Muscle of arm (tissue), 12 donors: Measurements from ENCODE around the gene KRT78. TPM values are rescaled to one million over a fixed set of nuclear protein-coding genes. Genes with fewer than 3 reads are reported as not detected.

ENCODE experiments used
- DNase-seq: peaks from one replicate; pipeline ENCODE4 v3.0.0-alpha.2; 2013
- polyA plus RNA-seq, 12 donors: library from polyadenylated mRNA; unstranded; fragments of 120-200 nt; gene quantifications; one replicate each; pipeline ENCODE4 v1.2.1, GENCODE V29; 2013; ENCODE audit not compliant: insufficient read length in 12 of 12

KRT78 gene
- polyA plus RNA-seq, 12 donors, result 0.08 to 12.6 (median 2.4) TPM; not detected in 7

GRCh38 chr12:52813885-52814709 lies 34.7 kb downstream of the KRT78 start, which contains the start of gene KRT4:
KRT4 (minus strand) TSS chr12:52814116; CDS start chr12:52814058, 58 bp downstream.
- DNase-seq, result no peak

DNA sequence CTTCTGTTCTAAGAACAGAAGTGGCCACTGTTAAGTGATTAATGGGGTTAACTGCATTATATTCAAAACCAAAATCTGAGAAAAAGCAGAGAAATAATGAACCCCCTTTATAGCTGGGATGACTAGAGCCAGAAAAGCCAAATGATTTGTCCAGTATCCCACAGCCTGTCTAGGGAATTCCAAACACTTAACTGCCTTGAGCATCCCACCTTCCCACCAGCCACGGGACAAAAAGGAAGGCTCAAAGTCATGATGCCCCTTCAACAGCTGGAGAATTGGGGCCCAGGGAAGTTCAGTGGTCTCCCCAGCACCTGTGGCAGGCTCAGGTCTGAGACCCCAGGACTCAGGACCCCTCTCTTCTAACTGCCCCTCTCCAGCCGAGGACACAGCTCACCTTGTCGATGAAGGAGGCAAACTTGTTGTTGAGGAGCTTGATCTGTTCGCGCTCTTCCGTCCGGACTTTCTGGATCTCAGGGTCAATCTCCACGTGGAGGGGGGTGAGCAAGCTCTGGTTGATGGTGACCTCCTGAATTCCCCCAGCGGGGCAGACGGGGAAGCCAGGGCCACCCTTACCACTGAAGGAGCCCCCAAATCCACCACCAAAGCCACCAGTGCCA lies 35.5 kb downstream of the KRT78 start:
- DNase-seq, result no peak

GRCh38 chr12:52812749-52813148 lies 36.0 kb downstream of the KRT78 start:
- no peak for DNase-seq

DNA sequence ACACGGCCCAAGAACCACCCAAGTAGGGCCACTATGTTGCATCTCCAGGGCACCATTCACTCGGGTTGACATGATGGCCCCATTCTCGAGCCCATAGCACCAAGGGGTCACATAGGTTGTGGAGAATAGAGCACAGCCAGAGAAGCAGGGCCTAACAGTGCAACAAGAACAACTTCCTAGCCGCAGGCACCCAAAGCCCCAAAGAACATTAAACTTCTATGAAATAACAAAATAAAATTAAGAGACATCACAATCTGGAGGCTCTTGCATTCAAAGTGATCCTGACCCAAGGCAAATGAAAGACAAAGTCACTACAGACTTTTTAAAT lies 36.8 kb downstream of the KRT78 start:
- DNase-seq, result no peak

- no peak for DNase-seq
Measured at GRCh38 chr12:52811191-52812072, 37.4 kb downstream of the KRT78 start.

DNA sequence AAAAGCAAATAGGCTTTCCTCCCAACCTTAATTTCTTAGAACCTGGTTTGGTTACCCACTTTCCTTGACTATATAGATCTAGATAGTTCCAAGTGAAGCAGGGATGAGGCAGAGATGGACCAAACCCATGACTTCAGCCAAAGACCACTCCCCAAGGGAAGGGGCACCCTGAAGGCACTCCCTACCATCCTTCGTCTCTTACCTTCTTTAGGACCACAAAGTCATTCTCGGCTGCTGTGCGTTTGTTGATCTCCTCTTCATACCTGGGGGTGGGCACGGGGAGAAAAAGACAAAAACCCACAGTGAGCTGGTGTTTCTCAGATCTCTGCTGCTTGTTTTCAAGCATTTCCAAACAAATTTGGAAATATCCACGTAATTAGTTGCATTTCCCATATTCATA lies 38.2 kb downstream of the KRT78 start:
- DNase-seq, result no peak

- DNase-seq, result no peak
Measured at GRCh38 chr12:52809166-52809565, 39.6 kb downstream of the KRT78 start.

DNA sequence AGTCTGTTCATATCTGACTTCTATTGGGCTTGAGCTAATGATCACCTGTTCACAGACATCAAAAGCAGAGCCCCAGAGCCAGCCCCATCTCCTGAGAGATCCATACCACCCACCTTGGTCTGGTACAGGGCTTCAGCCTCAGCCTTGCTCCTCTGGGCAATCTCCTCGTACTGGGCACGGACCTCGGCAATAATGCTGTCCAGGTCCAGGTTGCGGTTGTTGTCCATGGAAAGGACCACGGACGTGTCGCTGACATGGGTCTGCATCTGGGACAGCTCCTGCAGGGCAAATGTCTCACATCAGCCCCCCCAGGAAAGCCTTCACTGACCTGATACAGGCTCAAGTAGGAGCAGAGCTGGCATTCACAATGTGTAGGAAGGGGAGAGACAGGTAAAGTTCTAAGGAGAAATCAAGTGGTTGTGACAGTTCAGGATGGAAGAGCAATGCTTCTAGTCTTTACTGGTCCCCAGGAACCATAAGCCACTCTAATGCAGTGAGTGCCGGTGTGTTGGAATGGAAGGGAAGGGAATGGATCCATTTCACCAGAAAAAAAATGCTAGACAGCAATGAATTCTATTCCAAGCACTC lies 40.1 kb downstream of the KRT78 start:
- no peak for DNase-seq

- DNase-seq, result no peak
Measured at GRCh38 chr12:52807544-52808470, 41.0 kb downstream of the KRT78 start.

DNA sequence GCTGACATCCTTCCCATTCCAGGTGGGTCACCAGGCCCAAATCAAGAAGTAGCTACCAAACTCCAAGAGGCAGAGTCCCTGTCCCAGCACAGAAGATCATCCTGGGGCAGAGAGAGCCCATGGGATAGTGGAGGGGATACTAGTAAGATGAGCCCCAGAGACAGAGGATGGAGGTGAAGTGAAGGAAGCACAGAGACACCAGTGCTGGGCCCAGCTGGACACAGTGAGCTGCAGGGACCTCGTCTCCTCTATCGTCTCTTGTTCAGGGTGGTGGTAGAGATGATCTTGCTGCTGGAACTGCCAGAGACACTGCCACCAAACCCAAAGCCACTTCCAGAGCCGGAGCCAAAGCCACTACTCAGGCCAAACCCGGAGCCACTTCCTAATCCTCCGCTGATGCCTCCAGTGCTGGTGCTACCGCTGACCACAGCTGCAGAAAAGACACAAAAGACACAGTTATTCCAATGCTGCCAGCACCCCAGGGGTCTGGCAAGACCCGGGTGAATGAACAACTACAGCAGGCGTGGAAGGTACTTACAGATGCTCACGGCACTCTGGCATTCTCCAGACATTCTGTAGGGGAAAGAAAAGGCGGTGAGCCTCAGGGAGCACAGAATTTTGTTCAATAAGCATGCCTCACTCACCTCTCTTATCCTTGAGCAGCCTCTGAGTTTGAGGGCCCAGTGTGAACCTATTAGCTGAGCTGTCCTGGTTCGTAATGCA lies 41.8 kb downstream of the KRT78 start:
- DNase-seq, result no peak

DNA sequence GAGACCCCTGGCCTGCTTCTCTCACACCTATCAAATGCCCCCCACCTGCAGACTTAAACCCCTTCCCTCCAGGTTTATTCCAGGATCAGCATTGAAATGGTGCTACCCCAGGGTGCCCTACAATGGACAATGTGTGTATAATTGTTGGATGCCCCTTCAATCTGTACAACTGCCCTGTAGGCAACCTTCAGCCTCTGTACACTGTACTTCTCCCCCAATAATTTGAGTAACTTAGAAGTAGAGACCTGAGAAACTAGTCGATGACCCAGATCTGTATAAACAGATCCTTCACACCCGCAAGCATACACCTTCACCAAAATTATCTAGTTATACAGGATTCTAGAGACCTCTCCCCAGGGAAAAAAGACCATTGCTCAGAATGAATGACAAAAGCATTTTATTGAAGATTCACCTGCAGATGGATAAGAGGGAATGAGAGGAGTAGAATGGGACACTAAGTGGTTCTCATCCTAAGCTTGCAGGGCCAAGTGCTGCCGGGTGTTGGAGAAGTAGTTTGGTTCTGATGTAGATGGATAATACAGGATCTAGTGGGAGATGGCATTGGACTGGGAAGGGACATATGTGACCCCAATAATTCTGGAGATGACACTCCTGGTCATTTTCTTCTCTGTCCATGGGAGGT lies 42.5 kb downstream of the KRT78 start:
- DNase-seq, result no peak

- no peak for DNase-seq
Measured at GRCh38 chr12:52805739-52806138, 43.1 kb downstream of the KRT78 start.

DNA sequence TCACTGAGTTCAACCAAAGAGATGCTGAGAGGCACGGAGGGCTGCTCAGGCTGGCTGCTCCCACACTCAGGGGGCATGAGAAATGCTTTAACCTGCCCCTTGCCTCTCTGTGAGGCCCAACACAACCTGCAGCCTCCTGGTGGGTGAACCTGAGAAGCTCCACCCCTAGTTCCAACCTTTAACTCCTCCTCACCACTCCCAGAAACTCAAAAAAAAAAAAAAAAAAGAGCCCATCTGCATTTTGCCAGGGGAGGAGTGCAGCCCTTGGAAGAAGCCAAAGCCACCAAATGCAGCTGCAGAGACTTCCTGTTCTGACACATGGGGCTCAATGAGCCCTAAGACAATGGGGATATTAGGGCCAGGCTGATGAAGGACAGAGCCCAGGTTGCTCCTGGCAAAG lies 43.8 kb downstream of the KRT78 start:
- no peak for DNase-seq

- DNase-seq, result no peak
Measured at GRCh38 chr12:52802442-52802841, 46.4 kb downstream of the KRT78 start.

DNA sequence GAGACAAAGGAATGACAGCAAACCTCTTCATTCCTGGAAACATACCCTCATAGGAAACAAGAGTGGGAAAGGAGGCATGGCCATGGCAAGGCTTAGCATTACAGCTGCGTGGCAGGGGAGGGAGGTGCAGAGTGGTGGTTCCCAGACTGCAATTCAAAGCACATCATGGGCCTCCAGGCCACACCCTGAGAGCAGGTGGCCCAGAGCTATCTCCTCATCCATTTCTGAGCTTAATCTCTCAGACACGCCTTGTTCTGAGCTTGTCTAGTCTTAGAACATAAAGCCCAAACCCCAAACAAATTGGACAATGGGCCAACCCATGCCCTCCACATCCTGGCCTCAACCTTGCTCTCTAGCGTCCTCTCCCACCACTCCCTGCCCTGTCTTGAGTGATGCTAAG lies 47.0 kb downstream of the KRT78 start:
- DNase-seq, result no peak

- no peak for DNase-seq
Measured at GRCh38 chr12:52800259-52800917, 48.4 kb downstream of the KRT78 start.

- DNase-seq, result no peak
Measured at GRCh38 chr12:52799505-52800211, 49.1 kb downstream of the KRT78 start.

GRCh38 chr12:52798671-52799504 lies 49.9 kb downstream of the KRT78 start:
- no peak for DNase-seq
